ENCODE data around the gene BBX.

BBX gene

DNA sequence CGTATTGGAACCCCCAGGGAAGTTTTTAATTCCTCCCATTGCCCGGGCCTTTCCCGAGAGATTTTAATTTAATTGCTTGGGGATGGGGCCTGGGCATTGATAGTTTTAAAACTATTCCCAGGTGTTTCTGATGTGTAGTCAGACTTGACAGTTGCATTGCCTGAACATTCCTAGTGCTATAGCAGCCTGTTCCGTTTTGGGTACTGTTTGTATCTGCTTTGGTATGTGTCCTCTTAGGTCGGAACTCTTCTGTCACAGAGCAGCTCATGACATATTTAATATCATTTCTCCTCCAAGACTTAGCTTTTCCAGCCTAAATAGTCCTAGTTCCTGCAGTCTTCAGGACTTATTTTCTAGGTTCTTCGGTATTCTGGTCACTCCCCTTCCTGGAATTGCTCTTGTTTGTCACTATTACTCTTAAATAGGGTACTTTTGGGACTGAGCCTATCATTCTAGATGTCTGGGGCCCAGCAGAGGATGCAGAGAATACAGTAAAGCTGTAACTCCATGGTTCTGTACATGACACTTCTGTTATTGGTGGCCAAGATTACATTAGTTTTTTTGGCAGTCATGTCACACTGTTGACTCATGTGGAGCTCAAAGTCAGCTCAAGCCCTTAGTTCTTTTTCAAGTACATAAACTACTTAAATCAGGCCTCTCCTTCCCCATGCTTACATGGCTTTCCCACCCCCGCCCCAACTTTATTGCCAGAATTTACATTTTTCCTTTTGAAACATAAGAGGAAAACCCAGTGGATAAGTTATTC lies 81.5 kb downstream of the BBX start:
- DNase-seq: no peak

GRCh38 chr3:107611775-107612469 lies 89.2 kb downstream of the BBX start:
- no peak for DNase-seq

- DNase-seq: no peak
These were observed 89.9 kb downstream of the BBX start for GRCh38 chr3:107612664-107613084.

DNA sequence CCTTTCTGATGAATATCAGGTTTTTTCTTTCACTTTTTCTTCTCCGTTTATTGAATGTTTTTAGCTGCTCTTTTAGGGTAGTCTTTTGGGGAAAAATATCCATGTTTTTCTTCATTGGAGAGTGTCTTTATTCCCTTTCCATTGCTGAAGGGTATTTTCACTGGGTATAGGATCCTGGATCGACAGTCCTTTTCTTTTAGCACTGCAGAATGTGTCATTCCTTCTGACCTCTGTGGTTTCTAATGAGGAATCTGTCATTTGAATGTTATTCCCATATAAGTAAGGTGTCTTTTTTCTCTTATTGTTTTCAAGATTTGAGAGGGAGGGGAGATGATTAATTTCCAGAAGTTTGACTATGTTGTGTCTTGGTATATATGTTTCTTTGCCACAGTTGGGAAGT lies 96.8 kb downstream of the BBX start:
- no peak for DNase-seq

DNA sequence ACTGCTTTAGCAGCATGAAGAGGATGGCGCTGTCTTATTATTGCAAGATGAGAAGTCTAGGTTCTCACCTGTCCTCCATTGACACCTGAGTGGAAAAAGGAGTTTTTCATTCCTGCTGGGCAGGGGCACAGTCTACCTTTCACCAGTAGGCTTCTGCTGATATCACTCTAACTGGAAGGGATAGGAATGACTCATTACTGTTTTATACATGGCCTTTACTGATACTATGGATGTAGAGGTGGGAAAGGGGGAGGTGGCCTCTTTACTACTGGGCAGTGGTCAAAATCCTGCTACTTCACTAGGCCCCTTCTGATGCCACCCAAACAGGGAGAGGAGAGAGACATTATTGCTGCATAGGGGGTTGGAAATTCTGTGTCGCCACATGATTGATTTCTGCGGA lies 97.8 kb downstream of the BBX start:
- no peak for DNase-seq

DNA sequence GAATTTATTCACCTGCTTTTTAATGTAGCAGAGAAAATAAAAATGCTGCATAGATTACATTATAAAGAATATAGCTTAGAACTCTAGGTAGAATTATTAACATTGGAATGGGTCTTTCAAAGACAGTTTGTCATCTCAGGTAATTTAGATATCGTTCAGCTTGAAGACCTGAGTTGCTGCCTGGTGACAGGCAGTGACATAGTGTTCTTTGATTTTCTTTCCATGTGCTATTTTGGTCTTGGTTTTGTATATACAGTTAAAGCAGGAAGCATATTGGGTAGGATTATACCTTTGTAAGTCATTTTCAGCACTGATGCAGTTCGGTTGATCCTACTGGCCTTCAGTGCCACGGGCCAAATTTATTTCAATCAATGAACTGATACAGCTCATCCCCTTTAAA lies 98.7 kb downstream of the BBX start:
- DNase-seq: no peak

- DNase-seq: no peak
These were observed 105.3 kb downstream of the BBX start for GRCh38 chr3:107627962-107628542.

DNA sequence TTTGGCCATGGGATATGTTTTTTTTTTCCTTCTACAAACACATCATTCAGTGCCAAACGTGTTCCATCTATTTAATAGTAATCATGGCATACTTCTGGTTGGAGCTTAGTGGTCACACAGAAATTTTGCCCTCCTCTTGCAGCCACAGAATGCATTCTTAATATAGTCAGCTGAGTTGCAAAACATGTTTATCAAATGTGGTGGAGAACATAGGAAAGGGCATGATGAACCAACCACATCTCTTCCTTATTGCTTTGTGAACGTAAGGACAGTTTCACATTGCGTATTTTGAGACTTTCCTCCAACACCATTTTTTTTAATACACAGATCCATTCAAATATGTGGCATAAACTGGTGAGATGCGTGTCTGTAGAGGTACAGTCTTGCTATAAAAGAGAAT lies 106.8 kb downstream of the BBX start:
- DNase-seq: no peak

DNA sequence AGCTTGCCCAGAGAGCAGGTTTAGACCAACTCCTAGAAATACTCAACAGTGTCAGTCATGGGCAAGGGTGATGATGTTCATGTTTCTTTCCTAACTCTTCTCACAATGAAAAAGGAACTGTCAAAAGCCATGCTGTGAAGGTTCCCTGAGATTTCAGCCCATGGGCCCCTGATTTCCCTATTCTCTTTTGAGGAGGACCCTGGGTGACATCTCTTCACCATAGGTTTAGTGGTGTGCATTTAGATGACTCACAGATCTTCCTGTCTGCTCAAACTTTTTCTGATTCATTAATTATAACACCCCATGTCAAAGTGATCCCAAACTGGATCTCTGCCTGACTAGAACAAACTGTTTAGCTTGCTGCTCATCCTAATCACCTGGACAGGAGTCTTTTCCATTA lies 108.0 kb downstream of the BBX start:
- DNase-seq: no peak

DNA sequence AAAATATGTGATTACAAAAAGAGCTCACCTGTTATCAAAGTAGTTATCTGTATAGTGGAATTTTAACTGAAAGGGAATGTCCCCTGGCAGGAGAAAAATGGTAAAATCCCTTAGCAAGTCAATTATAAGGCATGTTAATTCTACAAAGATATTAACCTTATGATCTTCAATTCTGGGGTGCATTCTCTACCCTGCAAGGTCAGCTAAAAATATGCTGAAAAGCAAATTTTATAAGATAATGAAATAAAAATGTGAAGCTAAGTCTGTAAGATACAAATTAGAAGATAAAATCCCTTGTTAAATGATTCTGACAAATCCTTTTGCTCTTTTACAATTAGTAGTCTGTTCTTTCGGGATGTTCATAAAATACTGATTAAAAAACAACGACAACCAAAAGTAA lies 109.8 kb downstream of the BBX start:
- no peak for DNase-seq

- no peak for DNase-seq
These were observed 110.8 kb downstream of the BBX start for GRCh38 chr3:107633327-107634098.

DNA sequence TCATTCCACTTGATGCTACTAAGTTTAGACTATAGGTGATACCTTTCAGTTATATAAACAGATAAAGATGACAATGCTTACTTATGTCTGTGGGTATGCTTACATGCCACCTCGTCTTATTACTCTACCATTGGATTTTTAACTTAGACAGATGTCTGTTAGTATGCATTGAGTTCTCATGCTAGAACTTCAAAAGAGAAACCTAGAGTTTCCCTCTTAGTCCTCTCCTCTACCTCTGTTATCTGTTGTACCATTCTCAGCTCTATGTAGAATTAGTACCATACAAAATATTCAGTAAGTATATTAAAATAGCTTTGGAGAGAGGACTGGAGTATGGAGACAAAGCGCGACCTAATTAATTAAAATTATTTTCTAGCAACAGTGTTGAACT lies 111.3 kb downstream of the BBX start:
- no peak for DNase-seq

DNA sequence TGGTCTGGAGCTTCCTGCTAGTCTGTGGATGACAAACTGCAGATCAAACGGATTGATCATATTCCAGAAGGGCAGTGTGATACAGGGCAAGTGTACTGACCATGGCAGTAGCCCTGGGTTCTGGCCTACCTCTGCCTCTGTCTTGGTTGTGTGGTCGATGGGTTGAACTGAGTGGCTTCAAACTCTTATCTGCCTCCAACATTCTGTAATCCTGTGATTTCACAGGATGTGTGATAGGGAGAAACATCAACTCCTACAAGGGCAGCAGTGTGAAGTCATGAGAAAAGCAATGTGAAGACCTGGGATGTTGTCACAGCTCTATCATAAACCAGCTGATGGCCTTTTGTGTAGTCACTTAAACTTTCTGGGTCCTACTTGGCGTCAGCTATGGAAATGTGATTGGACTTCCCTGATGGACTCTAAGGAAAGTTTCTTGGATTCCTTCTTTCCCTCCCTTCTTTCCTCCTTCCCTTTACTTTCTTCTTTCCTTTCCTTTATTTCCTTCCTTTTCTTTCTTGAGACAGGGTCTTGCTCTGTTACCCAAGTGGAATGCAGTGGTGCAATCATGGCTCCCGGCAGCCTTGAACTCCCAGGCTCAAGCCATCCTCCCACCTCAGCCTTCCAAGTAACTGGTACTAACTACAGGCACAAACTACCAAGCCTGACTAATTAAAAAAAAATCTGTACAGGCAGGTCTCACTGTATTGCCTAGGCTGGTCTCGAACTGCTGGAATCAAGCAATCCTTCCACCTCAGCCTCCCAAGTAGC lies 114.8 kb downstream of the BBX start:
- DNase-seq: no peak

- DNase-seq: no peak
These were observed 119.0 kb downstream of the BBX start for GRCh38 chr3:107641572-107642307.

GRCh38 chr3:107643038-107643883 lies 120.5 kb downstream of the BBX start:
- peak; percentile 24 for DNase-seq

GRCh38 chr3:107644631-107645030 lies 121.9 kb downstream of the BBX start:
- DNase-seq: no peak

- no peak for DNase-seq
These were observed 128.0 kb downstream of the BBX start for GRCh38 chr3:107650788-107651187.

DNA sequence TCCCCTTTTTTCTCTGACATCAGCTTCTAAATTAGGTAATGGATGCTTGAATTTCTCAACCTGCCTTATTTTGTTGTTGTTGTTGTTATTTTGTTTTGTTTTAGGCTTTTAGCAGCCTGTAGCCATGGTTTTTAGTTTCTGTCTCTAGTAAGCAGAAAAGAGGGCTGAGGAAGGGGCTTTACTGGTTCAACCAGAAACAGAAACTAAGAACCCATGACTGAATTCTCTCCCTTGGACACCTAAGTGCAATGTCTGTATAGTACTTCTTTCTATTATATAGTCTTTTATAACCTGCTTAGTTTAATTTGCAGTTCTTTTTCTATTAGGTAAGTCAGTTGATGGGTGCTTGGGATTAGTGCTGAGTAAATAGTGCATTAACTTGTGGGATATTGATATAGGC lies 129.0 kb downstream of the BBX start:
- no peak for DNase-seq

DNA sequence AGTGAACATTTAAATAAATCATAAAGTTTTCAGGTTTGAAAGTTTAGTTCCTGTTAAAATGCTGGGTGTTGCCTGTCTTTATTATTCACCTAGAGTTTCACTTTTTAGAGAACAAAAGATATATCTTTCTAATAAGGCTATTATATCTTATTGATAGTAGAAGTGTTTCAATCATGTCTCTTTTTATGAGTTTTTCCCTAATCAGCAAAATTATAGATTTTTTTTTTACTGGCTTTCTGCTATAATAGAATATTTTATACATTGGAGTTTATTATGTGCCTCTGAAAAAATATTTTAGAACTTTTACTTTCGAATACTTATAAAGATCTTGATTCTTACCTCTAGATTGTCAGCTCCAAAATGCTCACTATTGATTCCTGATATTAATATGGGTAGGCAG lies 131.5 kb downstream of the BBX start:
- DNase-seq: no peak

- DNase-seq: no peak
These were observed 135.2 kb downstream of the BBX start for GRCh38 chr3:107657971-107658370.

All from NCI-H146 (cell line).